Liver (tissue), 3 donors: ENCODE data around the gene PLEKHA3.

Source experiments
- FOXA1 ChIP-seq: IDR thresholded peaks from 2 replicates; pipeline ENCODE4 v1.6.1; 2016; ENCODE audit warnings: antibody characterized with exemption
- TAF1 ChIP-seq: conservative IDR thresholded peaks from 2 replicates; pipeline ENCODE4 v1.6.1; 2016; ENCODE audit warnings: antibody characterized with exemption, mild to moderate bottlenecking
- YY1 ChIP-seq: IDR thresholded peaks from 2 replicates; pipeline ENCODE4 v1.6.1; 2016; ENCODE audit warnings: antibody characterized with exemption, mild to moderate bottlenecking
- TF ChIP-seq, protein P1 (sequence below): IDR thresholded peaks from 2 replicates; pipeline ENCODE4 v1.6.1; 2016; ENCODE audit warnings: antibody characterized with exemption
- TF ChIP-seq, protein P2 (sequence below): fragments of 150-350 bp; IDR thresholded peaks from 2 replicates; pipeline ENCODE4 v1.5.1; 2017; ENCODE audit warnings: improper control_type of control experiment, low read depth, low read length; ENCODE audit not compliant: missing input control
- TF ChIP-seq, protein P3 (sequence below): IDR thresholded peaks from 2 replicates; pipeline ENCODE4 v1.6.1; 2016; ENCODE audit warnings: antibody characterized with exemption
- donor health status: healthy.
- donor health status: healthy.

GRCh38 chr2:178508646-178509045 is 28.4 kb downstream of the PLEKHA3 start:
- TF ChIP-seq, protein P1, sequence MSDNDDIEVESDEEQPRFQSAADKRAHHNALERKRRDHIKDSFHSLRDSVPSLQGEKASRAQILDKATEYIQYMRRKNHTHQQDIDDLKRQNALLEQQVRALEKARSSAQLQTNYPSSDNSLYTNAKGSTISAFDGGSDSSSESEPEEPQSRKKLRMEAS, result no peak
- no peak for TF ChIP-seq TAF1
- TF ChIP-seq, protein P2, sequence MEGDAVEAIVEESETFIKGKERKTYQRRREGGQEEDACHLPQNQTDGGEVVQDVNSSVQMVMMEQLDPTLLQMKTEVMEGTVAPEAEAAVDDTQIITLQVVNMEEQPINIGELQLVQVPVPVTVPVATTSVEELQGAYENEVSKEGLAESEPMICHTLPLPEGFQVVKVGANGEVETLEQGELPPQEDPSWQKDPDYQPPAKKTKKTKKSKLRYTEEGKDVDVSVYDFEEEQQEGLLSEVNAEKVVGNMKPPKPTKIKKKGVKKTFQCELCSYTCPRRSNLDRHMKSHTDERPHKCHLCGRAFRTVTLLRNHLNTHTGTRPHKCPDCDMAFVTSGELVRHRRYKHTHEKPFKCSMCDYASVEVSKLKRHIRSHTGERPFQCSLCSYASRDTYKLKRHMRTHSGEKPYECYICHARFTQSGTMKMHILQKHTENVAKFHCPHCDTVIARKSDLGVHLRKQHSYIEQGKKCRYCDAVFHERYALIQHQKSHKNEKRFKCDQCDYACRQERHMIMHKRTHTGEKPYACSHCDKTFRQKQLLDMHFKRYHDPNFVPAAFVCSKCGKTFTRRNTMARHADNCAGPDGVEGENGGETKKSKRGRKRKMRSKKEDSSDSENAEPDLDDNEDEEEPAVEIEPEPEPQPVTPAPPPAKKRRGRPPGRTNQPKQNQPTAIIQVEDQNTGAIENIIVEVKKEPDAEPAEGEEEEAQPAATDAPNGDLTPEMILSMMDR, result no peak
- TF ChIP-seq, protein P3, sequence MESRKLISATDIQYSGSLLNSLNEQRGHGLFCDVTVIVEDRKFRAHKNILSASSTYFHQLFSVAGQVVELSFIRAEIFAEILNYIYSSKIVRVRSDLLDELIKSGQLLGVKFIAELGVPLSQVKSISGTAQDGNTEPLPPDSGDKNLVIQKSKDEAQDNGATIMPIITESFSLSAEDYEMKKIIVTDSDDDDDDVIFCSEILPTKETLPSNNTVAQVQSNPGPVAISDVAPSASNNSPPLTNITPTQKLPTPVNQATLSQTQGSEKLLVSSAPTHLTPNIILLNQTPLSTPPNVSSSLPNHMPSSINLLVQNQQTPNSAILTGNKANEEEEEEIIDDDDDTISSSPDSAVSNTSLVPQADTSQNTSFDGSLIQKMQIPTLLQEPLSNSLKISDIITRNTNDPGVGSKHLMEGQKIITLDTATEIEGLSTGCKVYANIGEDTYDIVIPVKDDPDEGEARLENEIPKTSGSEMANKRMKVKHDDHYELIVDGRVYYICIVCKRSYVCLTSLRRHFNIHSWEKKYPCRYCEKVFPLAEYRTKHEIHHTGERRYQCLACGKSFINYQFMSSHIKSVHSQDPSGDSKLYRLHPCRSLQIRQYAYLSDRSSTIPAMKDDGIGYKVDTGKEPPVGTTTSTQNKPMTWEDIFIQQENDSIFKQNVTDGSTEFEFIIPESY, result no peak
- no peak for TF ChIP-seq FOXA1
- TF ChIP-seq YY1, result no peak
